ENCODE data around the gene TRAK1.

Gene TRAK1

DNA sequence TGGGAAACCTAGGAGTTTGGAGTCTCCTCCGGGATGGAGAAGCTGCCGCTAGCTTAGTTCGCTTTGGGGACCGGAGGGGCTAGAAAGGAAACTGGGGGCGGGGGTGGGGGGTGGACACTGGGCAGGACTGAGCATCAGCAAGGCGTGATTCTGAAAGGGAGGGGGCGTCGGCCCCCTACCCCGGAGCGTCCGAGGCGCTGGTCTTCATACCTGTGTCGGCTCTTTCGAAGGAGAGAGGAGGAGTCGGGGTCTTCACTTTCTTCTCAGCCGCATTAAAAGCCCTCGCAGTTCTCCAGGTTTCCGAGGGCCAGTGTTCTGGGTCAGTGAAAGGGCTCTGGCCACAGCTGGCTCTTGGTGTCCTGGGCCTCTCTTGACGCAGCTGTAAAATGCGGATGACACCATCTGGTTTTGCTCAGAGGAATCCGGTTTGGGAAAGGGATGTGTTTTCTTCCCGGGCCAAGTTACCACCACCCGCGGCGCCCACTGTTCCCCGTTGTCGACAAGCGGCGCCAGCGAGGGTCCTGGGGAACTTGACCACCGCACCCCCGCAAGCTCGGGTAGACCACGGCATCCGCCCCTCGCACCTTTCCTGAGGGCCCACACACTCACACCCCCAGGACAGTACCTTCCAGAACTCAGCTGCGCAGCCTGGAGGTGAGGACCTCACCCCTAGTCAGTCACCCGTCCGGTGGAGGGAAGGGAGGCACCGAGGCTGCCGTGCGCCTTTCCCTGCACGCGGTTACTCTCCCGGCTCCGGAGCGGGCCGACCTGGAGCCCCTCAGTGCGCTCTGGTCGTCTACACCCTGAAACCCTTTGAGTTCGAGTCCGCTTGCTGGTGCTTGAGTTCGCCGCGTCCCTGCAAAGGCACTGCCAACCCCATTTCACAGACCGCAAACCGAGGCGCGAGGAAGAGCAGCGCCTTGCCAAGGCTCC is 174.2 kb downstream of the TRAK1 start:
- in situ Hi-C loops (cut with MboI; ENCODE audit: low sequenced_read_pairs, unreplicated experiment) = no loop called here
- TF ChIP-seq, protein P1, sequence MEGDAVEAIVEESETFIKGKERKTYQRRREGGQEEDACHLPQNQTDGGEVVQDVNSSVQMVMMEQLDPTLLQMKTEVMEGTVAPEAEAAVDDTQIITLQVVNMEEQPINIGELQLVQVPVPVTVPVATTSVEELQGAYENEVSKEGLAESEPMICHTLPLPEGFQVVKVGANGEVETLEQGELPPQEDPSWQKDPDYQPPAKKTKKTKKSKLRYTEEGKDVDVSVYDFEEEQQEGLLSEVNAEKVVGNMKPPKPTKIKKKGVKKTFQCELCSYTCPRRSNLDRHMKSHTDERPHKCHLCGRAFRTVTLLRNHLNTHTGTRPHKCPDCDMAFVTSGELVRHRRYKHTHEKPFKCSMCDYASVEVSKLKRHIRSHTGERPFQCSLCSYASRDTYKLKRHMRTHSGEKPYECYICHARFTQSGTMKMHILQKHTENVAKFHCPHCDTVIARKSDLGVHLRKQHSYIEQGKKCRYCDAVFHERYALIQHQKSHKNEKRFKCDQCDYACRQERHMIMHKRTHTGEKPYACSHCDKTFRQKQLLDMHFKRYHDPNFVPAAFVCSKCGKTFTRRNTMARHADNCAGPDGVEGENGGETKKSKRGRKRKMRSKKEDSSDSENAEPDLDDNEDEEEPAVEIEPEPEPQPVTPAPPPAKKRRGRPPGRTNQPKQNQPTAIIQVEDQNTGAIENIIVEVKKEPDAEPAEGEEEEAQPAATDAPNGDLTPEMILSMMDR (IDR thresholded peaks at IDR 0.05; ENCODE audit: borderline replicate concordance, control extremely low read depth, extremely low read depth, insufficient read depth, missing control alignments) = no peak
- DNase-seq (ENCODE audit: low spot score) = no peak

DNA sequence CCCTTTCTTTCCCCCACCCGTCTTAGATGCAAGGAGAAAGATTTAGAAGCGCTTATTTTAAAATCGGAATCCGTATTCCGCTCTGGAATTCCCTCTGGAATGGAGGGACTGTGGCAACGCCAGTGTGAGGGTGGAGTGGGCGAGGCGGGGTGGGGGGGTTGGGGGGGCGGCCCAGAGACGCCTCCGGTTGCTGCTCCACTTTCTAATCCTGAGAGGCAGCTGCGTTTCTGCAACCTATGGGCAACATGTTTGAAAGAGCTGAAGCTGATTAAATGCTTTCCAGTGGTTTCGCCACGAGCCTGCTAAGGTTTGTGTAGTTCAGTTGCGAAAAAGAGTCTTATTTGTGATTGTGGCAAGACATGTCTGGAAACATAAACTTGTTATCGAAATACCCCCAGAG is 174.9 kb downstream of the TRAK1 start, which contains the start of gene CCK:
TSS of gene CCK (minus strand) at position 101 of the 400 bp plus-strand sequence. CDS start 2,555 bp downstream, outside the sequence.
- TF ChIP-seq, protein P1 (IDR thresholded peaks at IDR 0.05; ENCODE audit: borderline replicate concordance, control extremely low read depth, extremely low read depth, insufficient read depth, missing control alignments) = no peak
- no peak for DNase-seq (ENCODE audit: low spot score)
- in situ Hi-C loops (cut with MboI; ENCODE audit: low sequenced_read_pairs, unreplicated experiment) = no loop called here

DNA sequence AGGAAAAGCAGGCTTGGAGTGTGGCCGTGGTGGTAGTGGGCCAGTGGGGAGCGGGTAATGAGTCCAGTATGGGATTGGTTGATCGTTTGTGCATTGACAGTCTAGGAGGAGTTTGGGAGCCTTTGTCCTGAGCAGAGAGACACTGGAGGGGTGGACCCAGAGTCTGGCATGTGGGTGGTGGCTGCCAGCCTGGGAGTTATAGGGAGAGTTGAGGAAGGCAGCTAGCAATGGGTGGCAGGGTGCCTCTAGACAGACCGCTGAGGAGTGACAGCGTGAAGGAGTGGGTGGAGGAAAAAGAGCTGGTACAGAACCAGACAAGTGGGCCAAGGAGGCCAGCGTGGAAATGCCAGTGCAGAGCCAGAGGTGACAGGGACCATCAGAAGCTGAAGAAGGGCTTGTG is 176.7 kb downstream of the TRAK1 start:
- TF ChIP-seq, protein P1 (IDR thresholded peaks at IDR 0.05; ENCODE audit: borderline replicate concordance, control extremely low read depth, extremely low read depth, insufficient read depth, missing control alignments) = no peak
- no peak for DNase-seq (ENCODE audit: low spot score)
- in situ Hi-C loops (cut with MboI; ENCODE audit: low sequenced_read_pairs, unreplicated experiment) = no loop called here

DNA sequence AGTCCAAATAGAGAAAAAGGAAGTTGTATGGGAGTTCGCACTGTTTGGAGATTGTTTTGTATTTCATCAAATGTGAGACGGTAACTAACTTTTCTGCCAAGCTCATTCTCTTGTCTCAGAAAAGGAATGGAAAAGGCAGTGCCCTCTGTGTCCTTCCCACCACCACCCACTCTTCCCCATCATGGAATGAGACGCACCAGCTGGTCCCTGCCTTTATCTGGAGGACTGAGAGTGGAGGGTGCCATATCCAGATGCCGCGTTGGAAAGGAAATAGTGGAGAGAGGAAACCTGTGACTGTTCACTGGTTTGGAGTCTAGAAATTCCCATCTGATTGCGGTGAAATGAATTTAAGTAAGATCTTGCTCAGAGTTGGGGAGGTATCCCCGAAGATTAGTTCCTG is 178.5 kb downstream of the TRAK1 start:
- TF ChIP-seq, protein P1 (IDR thresholded peaks at IDR 0.05; ENCODE audit: borderline replicate concordance, control extremely low read depth, extremely low read depth, insufficient read depth, missing control alignments) = no peak

DNA sequence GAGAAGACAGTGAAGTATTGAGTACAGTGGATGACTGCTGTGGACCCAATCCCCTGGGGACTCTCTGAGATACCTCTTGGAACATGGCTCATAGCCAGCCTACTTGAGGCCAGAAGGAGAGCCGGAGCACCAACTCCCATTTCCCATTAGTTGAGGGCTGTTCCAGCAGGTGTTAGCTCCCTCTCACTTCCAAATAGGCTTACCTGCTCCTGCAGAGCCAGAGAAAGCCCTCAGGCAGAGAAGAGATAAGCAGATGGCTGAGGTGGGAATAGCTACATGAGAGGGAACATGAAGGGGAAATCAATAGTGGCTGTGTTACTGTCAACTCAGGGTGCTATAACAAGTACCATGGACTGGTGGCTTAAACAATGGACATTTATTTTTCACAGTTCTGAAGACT is 179.4 kb downstream of the TRAK1 start:
- TF ChIP-seq, protein P1 (IDR thresholded peaks at IDR 0.05; ENCODE audit: borderline replicate concordance, control extremely low read depth, extremely low read depth, insufficient read depth, missing control alignments) = no peak
- in situ Hi-C loops (cut with MboI; ENCODE audit: low sequenced_read_pairs, unreplicated experiment) = no loop called here
- DNase-seq (ENCODE audit: low spot score) = no peak

More for the DNA sequence above, 178.5 kb downstream of the TRAK1 start:
- in situ Hi-C loops (cut with MboI; ENCODE audit: low sequenced_read_pairs, unreplicated experiment) = no loop called here
- no peak for DNase-seq (ENCODE audit: low spot score)

DNA sequence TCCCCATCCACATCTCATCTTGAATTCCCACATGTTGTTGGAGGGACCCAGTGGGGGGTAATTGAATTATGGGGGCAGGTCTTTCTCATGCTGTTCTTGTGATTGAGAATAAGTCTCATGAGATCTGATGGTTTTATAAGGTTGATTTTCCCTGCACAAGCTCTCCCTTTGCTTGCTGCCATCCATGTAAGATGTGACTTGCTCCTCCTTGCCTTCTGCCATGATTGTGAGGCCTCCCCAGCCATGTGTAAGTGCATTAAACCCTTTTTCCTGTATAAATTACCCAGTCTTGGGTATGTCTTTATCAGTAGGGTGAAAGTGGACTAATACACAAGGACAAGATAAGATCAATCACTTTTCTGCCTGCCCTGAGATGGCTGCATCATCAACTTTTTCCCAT is 180.6 kb downstream of the TRAK1 start:
- TF ChIP-seq, protein P1 (IDR thresholded peaks at IDR 0.05; ENCODE audit: borderline replicate concordance, control extremely low read depth, extremely low read depth, insufficient read depth, missing control alignments) = no peak
- in situ Hi-C loops (cut with MboI; ENCODE audit: low sequenced_read_pairs, unreplicated experiment) = no loop called here
- no peak for DNase-seq (ENCODE audit: low spot score)

All from GM13976 (cell line).